Erythroblast (primary cell): ENCODE data around the gene ANKH.

Source experiments
- GATA1 ChIP-seq: IDR thresholded peaks from 2 replicates; pipeline ENCODE4 v1.6.1; 2011; ENCODE audit warnings: low read depth, mild to moderate bottlenecking, control low read depth, low read length, moderate library complexity
- POLR2A ChIP-seq: IDR thresholded peaks from 2 replicates; pipeline ENCODE4 v1.6.1; 2011; ENCODE audit warnings: mild to moderate bottlenecking, low read length

- TF ChIP-seq POLR2A (no peak), GATA1 (no peak)
Observed at GRCh38 chr5:14851050-14851419, 20.5 kb downstream of the ANKH start.
